ENCODE measurements around the gene CHRNA1. TPM values are rescaled to one million over a fixed set of nuclear protein-coding genes. Genes with fewer than 3 reads are reported as not detected.

The CHRNA1 gene
- total and polyA plus RNA-seq, 2 experiments from 2014 or later = not detected

GRCh38 chr2:174794851-174795374 lies 30.6 kb upstream of the CHRNA1 start:
- Histone ChIP-seq H3K79me2 (replicated peaks; ENCODE audit: insufficient read depth) (no peaks in the 10 kb centered on the region), H3K4me2 (no peak overlapping the region), H3K27ac (ENCODE audit: low read depth) (no peak overlapping the region), H3K9me2 (ENCODE audit: insufficient read depth) (no peaks in the 10 kb centered on the region), H3K4me3 (no peak overlapping the region), H4K20me1 (replicated peaks; ENCODE audit: insufficient read depth) (no peaks in the 10 kb centered on the region), H3K4me1 (ENCODE audit: insufficient read depth) (peaks cover 42% of the 10 kb centered on the region), H2AFZ (no peak overlapping the region), H3K27me3 (ENCODE audit: insufficient read depth) (no peaks in the 10 kb centered on the region), H3F3A (replicated peaks; ENCODE audit: low read depth) (no peaks in the 10 kb centered on the region), H3K36me3 (ENCODE audit: insufficient read depth) (no peaks in the 10 kb centered on the region)
- no peaks in the 10 kb centered on the region for H3K9me3 Mint-ChIP-seq
- TF ChIP-seq EZH2phosphoT487 (IDR thresholded peaks at IDR 0.05; ENCODE audit: unreplicated experiment) (no peak), JUNB (IDR thresholded peaks at IDR 0.05; ENCODE audit: unreplicated experiment) (no peak), ZNF331 (CRISPR knock-in tag; IDR thresholded peaks at IDR 0.05; ENCODE audit: low read depth) (no peak), POLR2AphosphoS5 (IDR thresholded peaks at IDR 0.05; ENCODE audit: low read depth) (no peak), STAT1 (IDR thresholded peaks at IDR 0.05; ENCODE audit: unreplicated experiment) (no peak), ZNF462 (CRISPR knock-in tag; IDR thresholded peaks at IDR 0.05) (no peak), ZNF114 (CRISPR knock-in tag; IDR thresholded peaks at IDR 0.05) (no peak), CTCF (conservative IDR thresholded peaks at IDR 0.05; ENCODE audit: low read depth in 2 of 2) (no peak), EZH2 (IDR thresholded peaks at IDR 0.05; ENCODE audit: low read depth, unreplicated experiment) (no peak)
- TF ChIP-seq, protein P1, sequence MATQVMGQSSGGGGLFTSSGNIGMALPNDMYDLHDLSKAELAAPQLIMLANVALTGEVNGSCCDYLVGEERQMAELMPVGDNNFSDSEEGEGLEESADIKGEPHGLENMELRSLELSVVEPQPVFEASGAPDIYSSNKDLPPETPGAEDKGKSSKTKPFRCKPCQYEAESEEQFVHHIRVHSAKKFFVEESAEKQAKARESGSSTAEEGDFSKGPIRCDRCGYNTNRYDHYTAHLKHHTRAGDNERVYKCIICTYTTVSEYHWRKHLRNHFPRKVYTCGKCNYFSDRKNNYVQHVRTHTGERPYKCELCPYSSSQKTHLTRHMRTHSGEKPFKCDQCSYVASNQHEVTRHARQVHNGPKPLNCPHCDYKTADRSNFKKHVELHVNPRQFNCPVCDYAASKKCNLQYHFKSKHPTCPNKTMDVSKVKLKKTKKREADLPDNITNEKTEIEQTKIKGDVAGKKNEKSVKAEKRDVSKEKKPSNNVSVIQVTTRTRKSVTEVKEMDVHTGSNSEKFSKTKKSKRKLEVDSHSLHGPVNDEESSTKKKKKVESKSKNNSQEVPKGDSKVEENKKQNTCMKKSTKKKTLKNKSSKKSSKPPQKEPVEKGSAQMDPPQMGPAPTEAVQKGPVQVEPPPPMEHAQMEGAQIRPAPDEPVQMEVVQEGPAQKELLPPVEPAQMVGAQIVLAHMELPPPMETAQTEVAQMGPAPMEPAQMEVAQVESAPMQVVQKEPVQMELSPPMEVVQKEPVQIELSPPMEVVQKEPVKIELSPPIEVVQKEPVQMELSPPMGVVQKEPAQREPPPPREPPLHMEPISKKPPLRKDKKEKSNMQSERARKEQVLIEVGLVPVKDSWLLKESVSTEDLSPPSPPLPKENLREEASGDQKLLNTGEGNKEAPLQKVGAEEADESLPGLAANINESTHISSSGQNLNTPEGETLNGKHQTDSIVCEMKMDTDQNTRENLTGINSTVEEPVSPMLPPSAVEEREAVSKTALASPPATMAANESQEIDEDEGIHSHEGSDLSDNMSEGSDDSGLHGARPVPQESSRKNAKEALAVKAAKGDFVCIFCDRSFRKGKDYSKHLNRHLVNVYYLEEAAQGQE (IDR thresholded peaks at IDR 0.05; ENCODE audit: unreplicated experiment) = no peak
- TF ChIP-seq, protein P2, sequence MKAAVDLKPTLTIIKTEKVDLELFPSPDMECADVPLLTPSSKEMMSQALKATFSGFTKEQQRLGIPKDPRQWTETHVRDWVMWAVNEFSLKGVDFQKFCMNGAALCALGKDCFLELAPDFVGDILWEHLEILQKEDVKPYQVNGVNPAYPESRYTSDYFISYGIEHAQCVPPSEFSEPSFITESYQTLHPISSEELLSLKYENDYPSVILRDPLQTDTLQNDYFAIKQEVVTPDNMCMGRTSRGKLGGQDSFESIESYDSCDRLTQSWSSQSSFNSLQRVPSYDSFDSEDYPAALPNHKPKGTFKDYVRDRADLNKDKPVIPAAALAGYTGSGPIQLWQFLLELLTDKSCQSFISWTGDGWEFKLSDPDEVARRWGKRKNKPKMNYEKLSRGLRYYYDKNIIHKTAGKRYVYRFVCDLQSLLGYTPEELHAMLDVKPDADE (IDR thresholded peaks at IDR 0.05) = no peak
- H3K36me3 Mint-ChIP-seq (ENCODE audit: low read depth) = peaks cover 22% of the 10 kb centered on the region; the same call in 2 of the 3 replicates
- DNase-seq (ENCODE audit: low spot score) (no peak), ATAC-seq (no peak)
- no peak overlapping the region for H3K4me3 Mint-ChIP-seq
- H3K27me3 Mint-ChIP-seq (ENCODE audit: insufficient read depth, low read depth, poor library complexity) = peaks cover 17% of the 10 kb centered on the region
- H3K27ac Mint-ChIP-seq = no peak overlapping the region
- H3K4me1 Mint-ChIP-seq = peaks cover 59% of the 10 kb centered on the region

All from GM23338 (cell line).